Spinal cord (tissue), 10 donors: ENCODE data around the gene SMURF1. TPM values are rescaled to one million over a fixed set of nuclear protein-coding genes. Genes with fewer than 3 reads are reported as not detected.

Source experiments
- DNase-seq, 6 donors: peaks; one replicate each; pipeline versions ENCODE4 v3.0.0 to v3.0.0-alpha.2; 2013 to 2015; ENCODE audit warnings: low spot score in 6 of 6, low read depth in 4 of 6
- H3K27ac ChIP-seq: one replicate; pipeline ENCODE4 v1.5.1; 2013; ENCODE audit warnings: low read depth, low read length, control low read depth
- H3K27me3 ChIP-seq: one replicate; pipeline ENCODE4 v1.6.1; 2013; ENCODE audit warnings: low read length; ENCODE audit not compliant: control insufficient read depth, insufficient read depth
- H3K36me3 ChIP-seq: one replicate; pipeline ENCODE4 v1.6.1; 2013; ENCODE audit warnings: low read length; ENCODE audit not compliant: control insufficient read depth, insufficient read depth
- H3K4me1 ChIP-seq: one replicate; pipeline ENCODE4 v1.6.1; 2013; ENCODE audit warnings: low read length; ENCODE audit not compliant: control insufficient read depth, insufficient read depth
- H3K4me3 ChIP-seq: one replicate; pipeline ENCODE4 v1.5.1; 2013; ENCODE audit warnings: low read depth, low read length, control low read depth
- H3K9me3 ChIP-seq: one replicate; pipeline ENCODE4 v1.6.1; 2013; ENCODE audit warnings: low read length; ENCODE audit not compliant: control insufficient read depth, insufficient read depth
- WGBS: methylation state at CpG from one replicate; pipeline ENCODE4 v1.1.5; 2013; ENCODE audit warnings: missing lambda C conversion rate; ENCODE audit not compliant: insufficient coverage; 5-methylcytosine and 5-hydroxymethylcytosine counted together
- polyA plus RNA-seq, 2 donors: library from polyadenylated mRNA; unstranded; fragments of 120-200 nt; gene quantifications; one replicate each; pipeline ENCODE4 v1.2.1, GENCODE V29; 2013; ENCODE audit not compliant: insufficient read length in 2 of 2
- total RNA-seq, 2 donors: library from RNA; depleted of rRNA in 1 of 2; stranded (reverse); fragments of 120-200 nt in 1 of 2; fragments of >200 nt in 1 of 2; gene quantifications; one replicate each; pipeline versions ENCODE4 v1.2.3 to v1.2.4, GENCODE V29; 2013 to 2014
- donor health status: healthy.

The SMURF1 gene
- total and polyA plus RNA-seq, 4 donors = 22.7 to 28.8 (median 26.8) TPM

DNA sequence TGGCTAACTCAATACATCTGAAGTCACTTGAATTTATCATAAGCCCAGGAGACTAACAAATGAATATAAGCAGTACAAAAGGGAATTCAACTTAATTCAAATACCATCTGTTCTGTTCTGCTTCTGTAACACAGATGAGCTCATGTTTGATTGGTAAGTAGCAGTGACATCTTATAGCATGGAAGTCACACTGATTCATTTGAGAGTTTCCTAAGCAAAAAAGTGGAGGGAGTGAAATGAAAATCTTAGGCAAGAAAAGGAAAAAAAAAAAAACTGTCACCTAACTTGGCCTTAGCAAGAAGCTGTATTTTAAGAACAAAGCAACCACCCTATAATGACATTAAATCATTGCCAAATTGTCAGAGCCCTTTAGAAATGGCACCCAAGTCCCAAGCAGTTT lies 49.5 kb downstream of the SMURF1 start:
- H3K36me3 ChIP-seq = no peaks in the 10 kb centered on the region
- DNase-seq = peak in 1 of 6 donors; percentile 45
- no peaks in the 10 kb centered on the region for H3K27me3 ChIP-seq
- H3K4me3 ChIP-seq = no peak overlapping the region
- no peak overlapping the region for H3K27ac ChIP-seq
- no peaks in the 10 kb centered on the region for H3K9me3 ChIP-seq
- peaks cover 8% of the 10 kb centered on the region for H3K4me1 ChIP-seq

DNA sequence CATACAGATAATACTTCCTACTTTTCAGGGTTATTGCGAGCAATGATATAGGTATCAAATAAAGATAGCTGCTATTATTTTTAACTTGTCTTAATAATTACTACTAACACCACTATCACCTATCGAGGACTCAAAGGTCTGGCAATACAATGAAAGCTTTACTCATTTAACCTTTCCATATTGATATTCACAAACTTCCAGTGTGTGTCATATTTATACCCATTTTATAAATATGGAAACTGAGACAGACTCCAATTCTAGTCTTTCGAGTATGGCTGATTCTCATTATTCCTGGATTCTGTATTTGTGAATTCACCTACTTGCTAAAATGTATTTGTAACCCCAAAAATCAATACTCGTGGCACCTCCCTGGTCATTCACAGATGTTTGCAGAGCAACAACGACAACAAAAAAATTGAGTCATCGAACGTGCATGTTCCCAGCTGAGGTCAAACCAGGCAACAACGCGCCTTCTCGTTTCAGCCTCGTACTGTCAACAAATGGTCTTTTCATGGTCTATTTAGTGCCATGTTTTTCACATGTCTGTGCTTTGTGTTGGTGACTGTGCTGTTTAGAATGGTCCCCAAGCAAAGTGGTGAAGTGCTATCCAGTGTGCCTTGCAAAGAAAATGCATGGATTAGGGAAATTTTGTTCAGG lies 51.7 kb downstream of the SMURF1 start:
- peaks cover 7% of the 10 kb centered on the region for H3K4me1 ChIP-seq
- H3K4me3 ChIP-seq = no peak overlapping the region
- H3K9me3 ChIP-seq = no peaks in the 10 kb centered on the region
- no peak overlapping the region for H3K27ac ChIP-seq
- 24% methylated on average over 8 of the region's 11 CpGs for WGBS
- no peaks in the 10 kb centered on the region for H3K27me3 ChIP-seq
- no peaks in the 10 kb centered on the region for H3K36me3 ChIP-seq
- DNase-seq = peak in 2 of 6 donors; percentile 46 to 53

DNA sequence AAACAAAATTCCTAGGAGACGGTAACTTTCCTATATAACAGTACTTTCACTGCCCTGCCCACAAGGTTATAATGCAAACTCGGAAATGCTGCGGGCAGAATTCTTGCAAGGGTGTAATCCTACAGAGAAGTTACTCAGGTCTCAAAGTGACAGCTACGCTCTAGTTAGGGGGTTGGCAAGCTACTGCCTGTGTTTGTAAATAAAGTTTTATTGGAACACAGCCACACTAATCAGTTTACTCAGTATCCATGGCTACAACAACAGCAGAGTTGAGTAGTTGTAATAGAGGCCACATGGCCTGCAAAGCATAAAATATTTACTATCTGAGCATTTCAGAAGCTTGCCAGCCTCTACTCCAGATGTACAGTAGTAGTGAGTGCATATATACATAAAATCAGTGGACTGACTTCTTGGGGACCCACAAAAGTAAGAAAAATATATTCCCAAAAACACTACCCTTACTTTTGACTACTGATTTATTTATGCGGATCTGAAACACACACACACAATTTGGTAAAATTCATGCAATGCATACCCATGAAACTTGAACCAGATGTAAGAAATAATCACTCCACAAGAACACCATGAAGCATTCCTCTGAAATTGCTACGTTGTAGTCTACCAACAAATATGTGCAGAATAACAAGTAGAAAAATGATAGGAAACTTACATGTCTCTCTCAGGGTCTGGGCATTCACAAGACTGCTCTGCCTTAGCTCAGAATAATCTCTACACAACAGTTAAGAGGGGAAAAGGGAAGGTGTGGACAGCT lies 53.0 kb downstream of the SMURF1 start:
- no CpG with 5 or more reads among the region's 6 CpGs for WGBS
- DNase-seq = no peak
- H3K27ac ChIP-seq = no peak overlapping the region
- no peaks in the 10 kb centered on the region for H3K27me3 ChIP-seq
- no peaks in the 10 kb centered on the region for H3K9me3 ChIP-seq
- H3K4me3 ChIP-seq = no peak overlapping the region
- peaks cover 6% of the 10 kb centered on the region for H3K4me1 ChIP-seq
- H3K36me3 ChIP-seq = no peaks in the 10 kb centered on the region

DNA sequence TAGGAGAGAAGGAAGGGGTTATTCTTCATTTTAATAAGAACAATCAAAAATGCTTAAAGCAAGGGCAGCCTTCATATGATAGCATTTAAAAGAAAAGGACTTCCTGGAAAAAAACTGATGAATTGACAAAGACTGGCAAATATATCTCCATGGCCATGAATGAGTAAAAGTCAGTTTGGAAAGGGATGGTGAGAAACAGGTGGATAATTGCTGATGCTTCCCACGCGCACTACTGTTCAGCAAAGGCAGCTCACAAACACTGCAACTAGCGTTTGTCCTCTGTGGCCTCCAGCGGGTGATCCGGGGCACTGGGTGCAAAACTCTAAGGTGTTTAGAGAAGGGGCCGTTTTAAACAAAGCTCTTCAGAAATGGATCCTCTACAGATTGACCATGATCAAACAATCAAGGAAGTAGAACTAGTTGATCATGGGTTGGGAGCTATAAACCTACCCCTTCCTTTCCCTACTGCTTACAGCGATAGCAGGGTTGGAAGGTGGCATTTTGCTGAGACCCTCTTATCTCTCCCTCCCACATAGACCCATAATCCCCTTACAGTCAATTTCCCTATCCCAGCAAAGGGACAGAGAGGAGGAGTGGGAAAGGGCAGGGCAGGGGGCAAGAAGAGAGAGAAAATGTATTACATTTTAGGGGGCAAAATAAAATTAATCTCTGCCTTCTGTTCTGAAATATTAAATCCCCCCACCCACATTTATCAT lies 53.8 kb downstream of the SMURF1 start:
- H3K4me1 ChIP-seq = peaks cover 3% of the 10 kb centered on the region
- H3K4me3 ChIP-seq = no peak overlapping the region
- no peak for DNase-seq
- H3K9me3 ChIP-seq = no peaks in the 10 kb centered on the region
- no peak overlapping the region for H3K27ac ChIP-seq
- 67% methylated on average over 5 of the region's 7 CpGs for WGBS
- no peaks in the 10 kb centered on the region for H3K27me3 ChIP-seq
- H3K36me3 ChIP-seq = no peaks in the 10 kb centered on the region

DNA sequence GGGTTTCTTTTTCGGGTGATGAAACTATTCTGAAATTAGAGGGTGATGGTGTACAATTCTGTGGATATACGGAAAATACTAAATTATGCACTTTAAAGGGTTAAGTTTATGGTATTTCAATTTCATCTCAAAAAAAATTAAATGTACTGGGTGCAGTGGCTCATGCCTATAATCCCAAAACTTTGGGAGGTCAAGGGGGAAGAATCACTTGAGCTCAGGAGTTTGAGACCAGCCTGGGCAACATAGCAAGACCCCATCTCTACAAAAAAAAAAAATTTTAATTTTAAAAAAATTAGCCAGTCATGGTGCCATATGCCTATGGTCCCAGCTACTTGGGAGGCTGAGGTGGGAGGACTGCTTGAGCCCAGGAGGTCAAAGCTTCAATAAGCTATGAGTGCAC lies 57.0 kb downstream of the SMURF1 start:
- Histone ChIP-seq H3K9me3 (no peaks in the 10 kb centered on the region), H3K27ac (no peak overlapping the region), H3K36me3 (no peaks in the 10 kb centered on the region), H3K4me3 (no peak overlapping the region), H3K27me3 (no peaks in the 10 kb centered on the region), H3K4me1 (no peaks in the 10 kb centered on the region)
- WGBS = 100% methylated on average over 1 of the region's 2 CpGs
- no peak for DNase-seq

DNA sequence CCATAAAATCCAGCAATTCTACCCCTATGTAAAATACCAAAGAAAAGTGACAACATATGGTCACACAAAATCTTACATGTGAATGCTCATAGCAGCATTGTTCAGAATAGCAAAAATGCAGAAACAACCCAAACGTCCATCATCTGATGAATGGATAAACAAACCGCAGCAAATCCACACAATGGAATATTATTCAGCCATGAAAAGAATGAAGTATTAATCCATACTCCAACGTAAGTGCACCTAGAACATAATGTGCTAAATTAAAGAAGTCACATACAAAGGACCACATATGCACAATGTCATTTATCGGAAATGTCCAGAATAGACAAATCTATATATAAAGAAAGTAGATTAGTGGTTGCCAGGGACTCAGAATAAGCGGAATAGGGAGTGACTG lies 57.4 kb downstream of the SMURF1 start:
- no peak overlapping the region for H3K4me3 ChIP-seq
- H3K4me1 ChIP-seq = no peaks in the 10 kb centered on the region
- no peak for DNase-seq
- H3K27me3 ChIP-seq = no peaks in the 10 kb centered on the region
- H3K9me3 ChIP-seq = no peaks in the 10 kb centered on the region
- H3K27ac ChIP-seq = no peak overlapping the region
- no peaks in the 10 kb centered on the region for H3K36me3 ChIP-seq
- 100% methylated on average over 1 of the region's 5 CpGs for WGBS

DNA sequence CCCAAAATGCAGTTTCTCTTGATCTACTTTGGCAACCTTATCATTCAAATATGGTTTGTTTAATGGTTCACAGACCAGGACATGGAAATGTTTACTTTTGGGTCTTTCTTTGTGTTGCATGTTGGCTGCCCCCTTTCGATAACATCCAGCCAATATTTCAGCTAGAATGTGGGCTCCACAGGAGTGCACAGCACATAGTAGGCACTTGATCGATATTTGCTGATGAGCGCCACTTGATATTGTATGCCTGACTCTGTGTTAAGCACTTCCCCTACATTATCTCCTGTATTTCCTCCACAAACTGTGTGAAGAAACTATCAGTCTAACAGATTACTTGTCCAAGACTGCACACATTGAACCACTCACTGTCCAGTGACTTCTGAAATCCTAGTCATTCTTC lies 60.2 kb downstream of the SMURF1 start:
- Histone ChIP-seq H3K27ac (no peak overlapping the region), H3K36me3 (peaks cover 3% of the 10 kb centered on the region), H3K4me3 (no peak overlapping the region), H3K4me1 (peaks cover 5% of the 10 kb centered on the region), H3K9me3 (no peaks in the 10 kb centered on the region), H3K27me3 (no peaks in the 10 kb centered on the region)
- DNase-seq = no peak
- WGBS = 100% methylated on average over 3 of the region's 3 CpGs

DNA sequence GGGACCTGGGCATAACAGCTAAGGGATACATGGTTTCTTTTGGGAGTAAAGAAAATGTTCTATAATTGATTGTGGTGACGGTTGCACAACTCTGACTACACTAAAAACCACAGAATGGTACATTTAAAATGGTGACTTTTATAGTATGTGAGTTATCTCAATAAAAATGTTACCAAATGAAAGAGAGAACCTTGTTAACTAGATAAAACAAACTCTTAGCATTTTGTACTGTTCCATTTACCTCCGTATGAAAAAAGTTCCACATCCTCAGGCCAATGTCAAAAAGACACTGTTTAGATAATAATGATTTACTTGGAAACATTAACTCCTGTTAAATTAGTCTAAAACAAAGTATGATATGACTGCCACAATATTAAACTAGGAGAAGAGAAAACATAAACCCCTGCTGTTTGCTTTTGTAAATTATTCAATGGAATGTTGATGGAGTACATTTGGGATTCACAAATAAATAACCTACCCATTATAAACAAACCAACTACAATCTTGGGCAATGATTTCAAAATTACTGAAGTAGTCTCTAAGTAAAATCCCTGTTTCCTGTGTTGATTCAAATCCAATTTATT lies 60.7 kb downstream of the SMURF1 start:
- peaks cover 4% of the 10 kb centered on the region for H3K36me3 ChIP-seq
- no CpG with 5 or more reads among the region's 2 CpGs for WGBS
- H3K27ac ChIP-seq = no peak overlapping the region
- H3K4me1 ChIP-seq = peaks cover 5% of the 10 kb centered on the region
- H3K4me3 ChIP-seq = no peak overlapping the region
- no peaks in the 10 kb centered on the region for H3K9me3 ChIP-seq
- H3K27me3 ChIP-seq = no peaks in the 10 kb centered on the region
- peak in 1 of 6 donors; percentile 29 for DNase-seq

DNA sequence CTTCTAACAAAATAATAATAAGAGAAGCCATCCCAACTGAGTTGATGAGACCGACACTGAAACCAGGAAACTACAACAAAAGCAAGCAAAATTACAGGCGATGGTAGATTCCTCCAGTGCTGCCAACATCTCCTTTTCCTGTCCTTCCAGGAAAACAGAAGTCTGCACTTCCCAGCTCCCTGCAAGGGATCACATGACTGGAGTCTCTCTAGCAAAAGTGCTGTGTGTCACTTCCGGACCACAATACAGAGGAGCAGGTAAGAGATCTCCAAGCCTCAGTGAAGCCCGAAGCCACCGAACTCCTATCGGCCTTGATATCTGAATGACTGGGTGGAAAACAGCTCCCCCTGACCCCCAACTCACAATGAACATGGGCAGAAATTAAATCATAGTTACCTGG lies 63.2 kb downstream of the SMURF1 start:
- H3K27me3 ChIP-seq = no peaks in the 10 kb centered on the region
- no peak overlapping the region for H3K4me3 ChIP-seq
- WGBS = 90% methylated on average over 5 of the region's 6 CpGs
- peaks cover 4% of the 10 kb centered on the region for H3K36me3 ChIP-seq
- no peak for DNase-seq
- H3K4me1 ChIP-seq = peaks cover 5% of the 10 kb centered on the region
- no peak overlapping the region for H3K27ac ChIP-seq
- H3K9me3 ChIP-seq = no peaks in the 10 kb centered on the region
